ENCODE data around the gene SUSD5. TPM values are rescaled to one million over a fixed set of nuclear protein-coding genes. Genes with fewer than 3 reads are reported as not detected.

The SUSD5 gene
- total and polyA plus RNA-seq, 2 experiments from 2014 or later: 1.4 to 3.6 TPM

DNA sequence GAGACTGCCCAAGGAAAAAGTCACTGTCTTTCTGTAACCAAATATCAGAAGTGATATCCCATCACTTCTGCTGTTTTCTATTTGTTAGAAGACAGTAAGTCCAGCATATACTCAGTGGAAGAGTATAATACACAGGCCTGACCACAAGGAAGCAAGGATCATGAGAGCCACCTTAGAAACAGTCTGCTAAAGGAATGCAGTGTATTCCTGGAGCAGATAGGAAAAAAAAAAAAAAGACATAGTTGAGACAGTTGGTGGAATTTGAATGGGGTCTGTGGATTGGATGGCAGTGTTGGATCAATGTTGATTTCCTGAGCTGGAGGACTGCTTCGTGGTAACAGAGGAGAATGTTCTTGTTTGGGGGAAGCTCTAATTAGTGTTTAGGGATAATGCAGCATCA is 32.1 kb upstream of the SUSD5 start:
- ATAC-seq: no peak
- peak; percentile 33 for DNase-seq (ENCODE audit: low spot score)

DNA sequence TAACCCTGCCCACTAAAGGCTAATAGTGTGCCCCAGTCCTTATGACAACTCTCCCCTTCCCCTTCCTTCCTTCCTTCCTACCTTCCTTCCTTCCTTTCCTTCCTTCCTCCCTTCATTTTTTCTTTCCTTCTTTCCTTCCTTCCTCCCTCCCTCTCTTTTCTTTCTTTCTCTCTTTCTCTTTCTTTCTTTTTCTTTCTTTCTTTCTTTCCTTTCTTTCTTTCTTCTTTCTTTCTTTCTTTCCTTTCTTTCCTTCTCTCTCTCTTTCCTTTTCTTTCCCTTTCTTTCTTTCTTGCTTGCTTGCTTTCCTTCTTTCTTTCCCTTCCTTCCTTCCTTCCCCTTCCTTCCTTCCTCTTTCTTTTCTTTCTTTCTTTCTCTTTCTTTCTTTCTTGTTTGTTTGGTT is 28.2 kb upstream of the SUSD5 start:
- no peak overlapping the region for H3K4me3 ChIP-seq
- peaks cover 7% of the 10 kb centered on the region for H3K27me3 Mint-ChIP-seq (ENCODE audit: insufficient read depth, low read depth, poor library complexity)

More for the DNA sequence above, 32.1 kb upstream of the SUSD5 start:
- Mint-ChIP-seq H3K4me3 (no peak overlapping the region), H3K9me3 (no peaks in the 10 kb centered on the region; the same call in 2 of the 3 replicates), H3K27me3 (ENCODE audit: insufficient read depth, low read depth, poor library complexity) (peaks cover 7% of the 10 kb centered on the region), H3K36me3 (ENCODE audit: low read depth) (no peaks in the 10 kb centered on the region), H3K27ac (no peak overlapping the region), H3K4me1 (no peaks in the 10 kb centered on the region; the same call in 2 of the 3 replicates)
- Histone ChIP-seq H3F3A (replicated peaks; ENCODE audit: low read depth) (no peaks in the 10 kb centered on the region), H3K27ac (ENCODE audit: low read depth) (no peak overlapping the region), H3K27me3 (ENCODE audit: insufficient read depth) (no peaks in the 10 kb centered on the region), H4K20me1 (replicated peaks; ENCODE audit: insufficient read depth) (no peaks in the 10 kb centered on the region), H3K36me3 (ENCODE audit: insufficient read depth) (no peaks in the 10 kb centered on the region), H3K79me2 (replicated peaks; ENCODE audit: insufficient read depth) (no peaks in the 10 kb centered on the region), H3K4me3 (no peak overlapping the region), H3K4me2 (no peak overlapping the region), H2AFZ (peak overlapping the region; percentile 2; the same call in 1 of the 2 replicates), H3K4me1 (ENCODE audit: insufficient read depth) (no peaks in the 10 kb centered on the region), H3K9me2 (ENCODE audit: insufficient read depth) (no peaks in the 10 kb centered on the region)
- TF ChIP-seq ZNF331 (CRISPR knock-in tag; IDR thresholded peaks at IDR 0.05; ENCODE audit: low read depth): no peak
- TF ChIP-seq EZH2 (IDR thresholded peaks at IDR 0.05; ENCODE audit: low read depth, unreplicated experiment): no peak
- no peak for TF ChIP-seq POLR2AphosphoS5 (IDR thresholded peaks at IDR 0.05; ENCODE audit: low read depth)
- TF ChIP-seq EZH2phosphoT487 (IDR thresholded peaks at IDR 0.05; ENCODE audit: unreplicated experiment): no peak
- no peak for TF ChIP-seq CREB1 (CRISPR knock-in tag; IDR thresholded peaks at IDR 0.05; ENCODE audit: low read depth)

More for the DNA sequence above, 28.2 kb upstream of the SUSD5 start:
- Mint-ChIP-seq H3K27ac (no peak overlapping the region), H3K9me3 (no peaks in the 10 kb centered on the region; the same call in 2 of the 3 replicates), H3K4me1 (no peaks in the 10 kb centered on the region; the same call in 2 of the 3 replicates), H3K4me3 (no peak overlapping the region), H3K36me3 (ENCODE audit: low read depth) (no peaks in the 10 kb centered on the region)
- ATAC-seq (no peak), DNase-seq (ENCODE audit: low spot score) (no peak)
- Histone ChIP-seq H4K20me1 (replicated peaks; ENCODE audit: insufficient read depth) (no peaks in the 10 kb centered on the region), H3K79me2 (replicated peaks; ENCODE audit: insufficient read depth) (no peaks in the 10 kb centered on the region), H3K27ac (ENCODE audit: low read depth) (no peak overlapping the region), H3K9me2 (ENCODE audit: insufficient read depth) (no peaks in the 10 kb centered on the region; the same call in 1 of the 2 replicates), H3K27me3 (ENCODE audit: insufficient read depth) (no peaks in the 10 kb centered on the region), H2AFZ (no peak overlapping the region), H3F3A (replicated peaks; ENCODE audit: low read depth) (no peaks in the 10 kb centered on the region), H3K36me3 (ENCODE audit: insufficient read depth) (no peaks in the 10 kb centered on the region), H3K4me1 (ENCODE audit: insufficient read depth) (no peaks in the 10 kb centered on the region), H3K4me2 (no peak overlapping the region)
- TF ChIP-seq, protein P1, sequence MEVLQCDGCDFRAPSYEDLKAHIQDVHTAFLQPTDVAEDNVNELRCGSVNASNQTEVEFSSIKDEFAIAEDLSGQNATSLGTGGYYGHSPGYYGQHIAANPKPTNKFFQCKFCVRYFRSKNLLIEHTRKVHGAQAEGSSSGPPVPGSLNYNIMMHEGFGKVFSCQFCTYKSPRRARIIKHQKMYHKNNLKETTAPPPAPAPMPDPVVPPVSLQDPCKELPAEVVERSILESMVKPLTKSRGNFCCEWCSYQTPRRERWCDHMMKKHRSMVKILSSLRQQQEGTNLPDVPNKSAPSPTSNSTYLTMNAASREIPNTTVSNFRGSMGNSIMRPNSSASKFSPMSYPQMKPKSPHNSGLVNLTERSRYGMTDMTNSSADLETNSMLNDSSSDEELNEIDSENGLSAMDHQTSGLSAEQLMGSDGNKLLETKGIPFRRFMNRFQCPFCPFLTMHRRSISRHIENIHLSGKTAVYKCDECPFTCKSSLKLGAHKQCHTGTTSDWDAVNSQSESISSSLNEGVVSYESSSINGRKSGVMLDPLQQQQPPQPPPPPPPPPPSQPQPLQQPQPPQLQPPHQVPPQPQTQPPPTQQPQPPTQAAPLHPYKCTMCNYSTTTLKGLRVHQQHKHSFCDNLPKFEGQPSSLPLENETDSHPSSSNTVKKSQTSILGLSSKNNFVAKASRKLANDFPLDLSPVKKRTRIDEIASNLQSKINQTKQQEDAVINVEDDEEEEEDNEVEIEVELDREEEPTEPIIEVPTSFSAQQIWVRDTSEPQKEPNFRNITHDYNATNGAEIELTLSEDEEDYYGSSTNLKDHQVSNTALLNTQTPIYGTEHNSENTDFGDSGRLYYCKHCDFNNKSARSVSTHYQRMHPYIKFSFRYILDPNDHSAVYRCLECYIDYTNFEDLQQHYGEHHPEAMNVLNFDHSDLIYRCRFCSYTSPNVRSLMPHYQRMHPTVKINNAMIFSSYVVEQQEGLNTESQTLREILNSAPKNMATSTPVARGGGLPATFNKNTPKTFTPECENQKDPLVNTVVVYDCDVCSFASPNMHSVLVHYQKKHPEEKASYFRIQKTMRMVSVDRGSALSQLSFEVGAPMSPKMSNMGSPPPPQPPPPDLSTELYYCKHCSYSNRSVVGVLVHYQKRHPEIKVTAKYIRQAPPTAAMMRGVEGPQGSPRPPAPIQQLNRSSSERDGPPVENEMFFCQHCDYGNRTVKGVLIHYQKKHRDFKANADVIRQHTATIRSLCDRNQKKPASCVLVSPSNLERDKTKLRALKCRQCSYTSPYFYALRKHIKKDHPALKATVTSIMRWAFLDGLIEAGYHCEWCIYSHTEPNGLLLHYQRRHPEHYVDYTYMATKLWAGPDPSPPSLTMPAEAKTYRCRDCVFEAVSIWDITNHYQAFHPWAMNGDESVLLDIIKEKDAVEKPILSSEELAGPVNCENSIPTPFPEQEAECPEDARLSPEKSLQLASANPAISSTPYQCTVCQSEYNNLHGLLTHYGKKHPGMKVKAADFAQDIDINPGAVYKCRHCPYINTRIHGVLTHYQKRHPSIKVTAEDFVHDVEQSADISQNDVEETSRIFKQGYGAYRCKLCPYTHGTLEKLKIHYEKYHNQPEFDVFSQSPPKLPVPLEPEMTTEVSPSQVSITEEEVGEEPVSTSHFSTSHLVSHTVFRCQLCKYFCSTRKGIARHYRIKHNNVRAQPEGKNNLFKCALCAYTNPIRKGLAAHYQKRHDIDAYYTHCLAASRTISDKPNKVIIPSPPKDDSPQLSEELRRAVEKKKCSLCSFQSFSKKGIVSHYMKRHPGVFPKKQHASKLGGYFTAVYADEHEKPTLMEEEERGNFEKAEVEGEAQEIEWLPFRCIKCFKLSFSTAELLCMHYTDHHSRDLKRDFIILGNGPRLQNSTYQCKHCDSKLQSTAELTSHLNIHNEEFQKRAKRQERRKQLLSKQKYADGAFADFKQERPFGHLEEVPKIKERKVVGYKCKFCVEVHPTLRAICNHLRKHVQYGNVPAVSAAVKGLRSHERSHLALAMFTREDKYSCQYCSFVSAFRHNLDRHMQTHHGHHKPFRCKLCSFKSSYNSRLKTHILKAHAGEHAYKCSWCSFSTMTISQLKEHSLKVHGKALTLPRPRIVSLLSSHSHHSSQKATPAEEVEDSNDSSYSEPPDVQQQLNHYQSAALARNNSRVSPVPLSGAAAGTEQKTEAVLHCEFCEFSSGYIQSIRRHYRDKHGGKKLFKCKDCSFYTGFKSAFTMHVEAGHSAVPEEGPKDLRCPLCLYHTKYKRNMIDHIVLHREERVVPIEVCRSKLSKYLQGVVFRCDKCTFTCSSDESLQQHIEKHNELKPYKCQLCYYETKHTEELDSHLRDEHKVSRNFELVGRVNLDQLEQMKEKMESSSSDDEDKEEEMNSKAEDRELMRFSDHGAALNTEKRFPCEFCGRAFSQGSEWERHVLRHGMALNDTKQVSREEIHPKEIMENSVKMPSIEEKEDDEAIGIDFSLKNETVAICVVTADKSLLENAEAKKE (CRISPR knock-in tag; IDR thresholded peaks at IDR 0.05): no peak
- TF ChIP-seq EZH2 (IDR thresholded peaks at IDR 0.05; ENCODE audit: low read depth, unreplicated experiment) (no peak), POLR2AphosphoS5 (IDR thresholded peaks at IDR 0.05; ENCODE audit: low read depth) (no peak)
- TF ChIP-seq, protein P2, sequence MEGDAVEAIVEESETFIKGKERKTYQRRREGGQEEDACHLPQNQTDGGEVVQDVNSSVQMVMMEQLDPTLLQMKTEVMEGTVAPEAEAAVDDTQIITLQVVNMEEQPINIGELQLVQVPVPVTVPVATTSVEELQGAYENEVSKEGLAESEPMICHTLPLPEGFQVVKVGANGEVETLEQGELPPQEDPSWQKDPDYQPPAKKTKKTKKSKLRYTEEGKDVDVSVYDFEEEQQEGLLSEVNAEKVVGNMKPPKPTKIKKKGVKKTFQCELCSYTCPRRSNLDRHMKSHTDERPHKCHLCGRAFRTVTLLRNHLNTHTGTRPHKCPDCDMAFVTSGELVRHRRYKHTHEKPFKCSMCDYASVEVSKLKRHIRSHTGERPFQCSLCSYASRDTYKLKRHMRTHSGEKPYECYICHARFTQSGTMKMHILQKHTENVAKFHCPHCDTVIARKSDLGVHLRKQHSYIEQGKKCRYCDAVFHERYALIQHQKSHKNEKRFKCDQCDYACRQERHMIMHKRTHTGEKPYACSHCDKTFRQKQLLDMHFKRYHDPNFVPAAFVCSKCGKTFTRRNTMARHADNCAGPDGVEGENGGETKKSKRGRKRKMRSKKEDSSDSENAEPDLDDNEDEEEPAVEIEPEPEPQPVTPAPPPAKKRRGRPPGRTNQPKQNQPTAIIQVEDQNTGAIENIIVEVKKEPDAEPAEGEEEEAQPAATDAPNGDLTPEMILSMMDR (conservative IDR thresholded peaks at IDR 0.05; ENCODE audit: low read depth in 2 of 2): no peak

All from GM23338 (cell line).